SK-N-SH (cell line): ENCODE measurements around the gene L3MBTL2. TPM values are rescaled to one million over a fixed set of nuclear protein-coding genes. Genes with fewer than 3 reads are reported as not detected.

Experiments
- CTCF ChIA-PET: fragments of 300-600, 350-600 bp; formaldehyde crosslinking; extraction: SDS; loops from one replicate; lab custom pipeline; 2021; lab: Yijun Ruan, JAX
- POLR2A ChIA-PET: fragments of 350-600 bp; sonication (Branson Sonifier 250); formaldehyde crosslinking; extraction: SDS; loops from one replicate; lab custom pipeline; 2020; ENCODE audit warnings: antibody characterized with exemption, inconsistent platforms; lab: Yijun Ruan, JAX
- DNase-seq: peaks from one replicate; pipeline ENCODE4 v3.0.0; 2012
- H2AFZ ChIP-seq: fragments of 200-600 bp; sonication (generic); 2 replicates; pipeline ENCODE4 v1.8.1; 2016; ENCODE audit warnings: antibody characterized with exemption, mild to moderate bottlenecking, low read depth
- H3F3A ChIP-seq: fragments of 200-600 bp; sonication (generic); replicated peaks from 2 replicates; pipeline ENCODE3; 2016; ENCODE audit warnings: antibody characterized with exemption, mild to moderate bottlenecking; ENCODE audit not compliant: insufficient read depth
- H3K27ac ChIP-seq, 2 experiments: fragments of 200-500 bp in 1 of 2; fragments of 200-600 bp in 1 of 2; sonication (Bioruptor generic) in 1 of 2; sonication (generic), shearing (Covaris generic) in 1 of 2; 2 replicates each; pipeline versions ENCODE4 v1.5.1 to v1.6.1; 2014 to 2016; ENCODE audit warnings: low read depth in 2 of 2, inconsistent platforms in 1 of 2, low read length in 1 of 2, mild to moderate bottlenecking in 1 of 2, mixed read lengths in 1 of 2
- H3K27me3 ChIP-seq: fragments of 200-600 bp; sonication (generic), shearing (Covaris generic); 2 replicates; pipeline ENCODE4 v1.6.1; 2016; ENCODE audit warnings: mixed run types; ENCODE audit not compliant: insufficient read depth
- H3K36me3 ChIP-seq, 2 experiments: fragments of 200-500 bp in 1 of 2; fragments of 200-600 bp in 1 of 2; sonication (Bioruptor generic) in 1 of 2; sonication (generic) in 1 of 2; replicated peaks in 1 of 2; 2 replicates each; pipeline versions ENCODE3 to v1.5.1; 2014 to 2016; ENCODE audit warnings: low read length in 1 of 2, mild to moderate bottlenecking in 1 of 2; ENCODE audit not compliant: insufficient read depth in 2 of 2, control insufficient read depth in 1 of 2
- H3K4me1 ChIP-seq, 2 experiments: fragments of 200-500 bp in 1 of 2; fragments of 200-600 bp in 1 of 2; sonication (Bioruptor generic) in 1 of 2; sonication (generic), shearing (Covaris generic) in 1 of 2; 2 replicates each; pipeline versions ENCODE4 v1.5.1 to v1.6.1; 2014 to 2016; ENCODE audit warnings: low read depth in 1 of 2, low read length in 1 of 2, mixed run types in 1 of 2; ENCODE audit not compliant: insufficient read depth in 2 of 2, control insufficient read depth in 1 of 2
- H3K4me2 ChIP-seq: fragments of 200-600 bp; sonication (generic), shearing (Covaris generic); 2 replicates; pipeline ENCODE4 v1.6.1; 2017; ENCODE audit warnings: mixed run types
- H3K4me3 ChIP-seq, 2 experiments: fragments of 200-500 bp in 1 of 2; fragments of 200-600 bp in 1 of 2; sonication (Bioruptor generic) in 1 of 2; sonication (generic), shearing (Covaris generic) in 1 of 2; 2 replicates each; pipeline versions ENCODE4 v1.5.1 to v1.8.1; 2014 to 2016; ENCODE audit warnings: low read depth in 2 of 2, inconsistent platforms in 1 of 2, low read length in 1 of 2, mild to moderate bottlenecking in 1 of 2, mixed read lengths in 1 of 2, moderate library complexity in 1 of 2
- H3K79me2 ChIP-seq: fragments of 200-600 bp; sonication (generic); 2 replicates; pipeline ENCODE4 v1.8.1; 2017; ENCODE audit warnings: mild to moderate bottlenecking; ENCODE audit not compliant: insufficient read depth
- H3K9ac ChIP-seq: fragments of 200-600 bp; sonication (generic); 2 replicates; pipeline ENCODE4 v1.6.1; 2017; ENCODE audit warnings: mixed run types
- H3K9me2 ChIP-seq: fragments of 200-600 bp; sonication (generic); 2 replicates; pipeline ENCODE4 v1.6.1; 2017; ENCODE audit warnings: mixed run types
- H3K9me3 ChIP-seq: fragments of 200-600 bp; sonication (generic); 2 replicates; pipeline ENCODE4 v1.6.1; 2017; ENCODE audit warnings: mixed run types, mild to moderate bottlenecking, moderate library complexity
- H4K20me1 ChIP-seq: fragments of 200-600 bp; sonication (generic); 2 replicates; pipeline ENCODE4 v1.6.1; 2017; ENCODE audit warnings: mild to moderate bottlenecking, mixed run types; ENCODE audit not compliant: insufficient read depth
- EP300 ChIP-seq, 2 experiments: IDR thresholded peaks; 2 replicates each; pipeline versions ENCODE4 v1.4.0 to v1.6.1; 2012; ENCODE audit warnings: borderline replicate concordance in 1 of 2, low read depth in 1 of 2, low read length in 1 of 2
- EZH2phosphoT487 ChIP-seq: fragments of 200-600 bp; sonication (generic); IDR thresholded peaks from 2 replicates; pipeline ENCODE4 v1.6.1; 2017; ENCODE audit warnings: low read depth, mixed run types, mild to moderate bottlenecking, antibody characterized with exemption, moderate library complexity, borderline replicate concordance
- FOSL2 ChIP-seq: IDR thresholded peaks from 2 replicates; pipeline ENCODE4 v1.4.0; 2012; ENCODE audit warnings: low read depth, mild to moderate bottlenecking, moderate library complexity, borderline replicate concordance
- GABPA ChIP-seq: IDR thresholded peaks from 2 replicates; pipeline ENCODE4 v1.4.0; 2012; ENCODE audit warnings: low read depth, mild to moderate bottlenecking
- GATA2 ChIP-seq: sonication (generic); formaldehyde crosslinking; IDR thresholded peaks from 2 replicates; pipeline ENCODE4 v1.5.0; 2020; ENCODE audit warnings: mild to moderate bottlenecking, missing genetic modification reagents
- PBX3 ChIP-seq: IDR thresholded peaks from 2 replicates; pipeline ENCODE4; 2012
- RFX5 ChIP-seq: IDR thresholded peaks from 2 replicates; pipeline ENCODE4 v1.6.1; 2012; ENCODE audit warnings: mild to moderate bottlenecking, improper control_type of control experiment, low read length
- SIN3A ChIP-seq: IDR thresholded peaks from 2 replicates; pipeline ENCODE4 v1.6.1; 2012; ENCODE audit warnings: low read depth, mild to moderate bottlenecking, low read length, moderate library complexity, borderline replicate concordance
- TCF12 ChIP-seq: IDR thresholded peaks from 2 replicates; pipeline ENCODE4 v1.4.0; 2012
- TEAD4 ChIP-seq: IDR thresholded peaks from 2 replicates; pipeline ENCODE4 v1.4.0; 2012; ENCODE audit warnings: mild to moderate bottlenecking, borderline replicate concordance; ENCODE audit not compliant: insufficient read depth
- ZBTB33 ChIP-seq: IDR thresholded peaks from 2 replicates; pipeline ENCODE4 v1.4.0; 2012; ENCODE audit warnings: low read depth, borderline replicate concordance
- WGBS: methylation state at CpG from one replicate; pipeline ENCODE4 v1.1.6; 2017; ENCODE audit warnings: low lambda C conversion rate; 5-methylcytosine and 5-hydroxymethylcytosine counted together
- polyA plus RNA-seq, 3 experiments: library from polyadenylated mRNA; depleted of rRNA; stranded (reverse); fragments of >200 nt; gene quantifications; 2 replicates each; pipeline ENCODE4 v1.2.3, GENCODE V29; 2012
- TF ChIP-seq, protein P1 (sequence below): fragments of 150-350 bp; IDR thresholded peaks from 2 replicates; pipeline ENCODE4 v1.6.1; 2016; ENCODE audit warnings: mild to moderate bottlenecking, low read depth, low read length

The L3MBTL2 gene
- polyA plus RNA-seq, 1 of the 3 experiments (the other 2 are of a cell fraction): 13.3 TPM

- no peaks in the 10 kb centered on the region for H3K36me3 ChIP-seq
- no peaks in the 10 kb centered on the region for H3K9me3 ChIP-seq
- H3K4me3 ChIP-seq: no peak overlapping the region
- H3K4me2 ChIP-seq: no peak overlapping the region
- 96% methylated on average over 4 of the region's 7 CpGs for WGBS
- no peaks in the 10 kb centered on the region for H4K20me1 ChIP-seq
- no peak overlapping the region for H3K27ac ChIP-seq
- H3K27me3 ChIP-seq: no peaks in the 10 kb centered on the region
- POLR2A ChIA-PET: interaction anchor here (0.5 kb wide), 1 partner anchor 249 kb away, joined by 4 read pairs; no protein-coding TSS in a partner anchor
- no peak overlapping the region for H2AFZ ChIP-seq
- H3F3A ChIP-seq: no peaks in the 10 kb centered on the region
- DNase-seq: no peak
- TF ChIP-seq RFX5 (no peak), EZH2phosphoT487 (no peak)
- no peaks in the 10 kb centered on the region; a peak in 1 of 4 replicates for H3K4me1 ChIP-seq
- no peaks in the 10 kb centered on the region for H3K79me2 ChIP-seq
- CTCF ChIA-PET: no interaction called here
- no peaks in the 10 kb centered on the region for H3K9me2 ChIP-seq
- no peak overlapping the region for H3K9ac ChIP-seq
Observed at GRCh38 chr22:41241133-41241676, 36.1 kb downstream of the L3MBTL2 start.

- Histone ChIP-seq H3F3A (no peaks in the 10 kb centered on the region), H3K9me2 (no peaks in the 10 kb centered on the region), H2AFZ (no peak overlapping the region), H3K36me3 (peaks cover 0 to 2% of the 10 kb centered on the region in 2 experiments), H3K27me3 (no peaks in the 10 kb centered on the region), H3K9me3 (no peaks in the 10 kb centered on the region), H3K4me3 (no peak overlapping the region), H3K9ac (no peak overlapping the region), H3K4me1 (no peaks in the 10 kb centered on the region; a peak in 1 of 4 replicates), H3K4me2 (no peak overlapping the region), H3K27ac (no peak overlapping the region), H4K20me1 (no peaks in the 10 kb centered on the region), H3K79me2 (no peaks in the 10 kb centered on the region)
- 93% methylated on average over 8 of the region's 18 CpGs for WGBS
- ChIA-PET CTCF (no interaction called here), POLR2A (no interaction called here)
- TF ChIP-seq TEAD4: no peak
- TF ChIP-seq EP300 (IDR thresholded peaks at IDR 0.05; ENCODE audit: borderline replicate concordance in 1 of 2, low read depth in 1 of 2, low read length in 1 of 2): no peak
- TF ChIP-seq, protein P1, sequence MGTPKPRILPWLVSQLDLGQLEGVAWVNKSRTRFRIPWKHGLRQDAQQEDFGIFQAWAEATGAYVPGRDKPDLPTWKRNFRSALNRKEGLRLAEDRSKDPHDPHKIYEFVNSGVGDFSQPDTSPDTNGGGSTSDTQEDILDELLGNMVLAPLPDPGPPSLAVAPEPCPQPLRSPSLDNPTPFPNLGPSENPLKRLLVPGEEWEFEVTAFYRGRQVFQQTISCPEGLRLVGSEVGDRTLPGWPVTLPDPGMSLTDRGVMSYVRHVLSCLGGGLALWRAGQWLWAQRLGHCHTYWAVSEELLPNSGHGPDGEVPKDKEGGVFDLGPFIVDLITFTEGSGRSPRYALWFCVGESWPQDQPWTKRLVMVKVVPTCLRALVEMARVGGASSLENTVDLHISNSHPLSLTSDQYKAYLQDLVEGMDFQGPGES: no peak
- no peak for TF ChIP-seq SIN3A
- TF ChIP-seq GATA2: no peak
- TF ChIP-seq ZBTB33: no peak
- no peak for TF ChIP-seq PBX3
- TF ChIP-seq GABPA: no peak
- TF ChIP-seq TCF12: no peak
- TF ChIP-seq FOSL2: no peak
- DNase-seq: no peak
Observed at GRCh38 chr22:41242396-41243117, 37.4 kb downstream of the L3MBTL2 start.
